Tibial nerve (tissue), 4 donors: ENCODE measurements around the gene CNIH3. TPM values are rescaled to one million over a fixed set of nuclear protein-coding genes. Genes with fewer than 3 reads are reported as not detected.

Experiments used
- DNase-seq, 2 donors: peaks; one replicate each; pipeline ENCODE4 v3.0.0-alpha.2; 2019; ENCODE audit warnings: low spot score in 2 of 2
- H3K27ac ChIP-seq, 4 donors: fragments of 200-600 bp; sonication (generic) in 3 of 4; one replicate each; pipeline ENCODE4 v1.5.1; 2017 to 2019; ENCODE audit warnings: mild to moderate bottlenecking in 1 of 4
- H3K27me3 ChIP-seq, 2 donors: fragments of 200-600 bp; sonication (generic) in 1 of 2; one replicate each; pipeline versions ENCODE4 v1.5.1 to v1.6.0; 2017 to 2019
- H3K36me3 ChIP-seq, 3 donors: fragments of 200-600 bp; sonication (generic); one replicate each; pipeline ENCODE4 v1.5.1; 2018 to 2019
- H3K4me1 ChIP-seq, 4 donors: fragments of 200-600 bp; sonication (generic) in 3 of 4; one replicate each; pipeline ENCODE4 v1.5.1; 2017 to 2019
- H3K4me3 ChIP-seq, 4 donors: fragments of 200-600 bp; sonication (generic) in 3 of 4; one replicate each; pipeline ENCODE4 v1.5.1; 2017 to 2019; ENCODE audit warnings: mild to moderate bottlenecking in 1 of 4, moderate library complexity in 1 of 4
- H3K9me3 ChIP-seq, 4 donors: fragments of 200-600 bp; sonication (generic) in 3 of 4; one replicate each; pipeline ENCODE4 v1.5.1; 2017 to 2019
- CTCF ChIP-seq, 5 experiments: fragments of 200-600 bp in 3 of 5; fragments of 450-650 bp in 2 of 5; sonication (generic) in 3 of 5; IDR thresholded peaks; one replicate each; pipeline ENCODE4 v1.5.1; 2016 to 2019; ENCODE audit warnings: antibody characterized with exemption in 5 of 5, mild to moderate bottlenecking in 3 of 5, moderate library complexity in 2 of 5
- EP300 ChIP-seq, 2 donors: sonication (generic); formaldehyde crosslinking; IDR thresholded peaks; one replicate each; pipeline ENCODE4 v1.6.1; 2017; ENCODE audit warnings: antibody characterized with exemption in 2 of 2, mild to moderate bottlenecking in 1 of 2
- POLR2A ChIP-seq, 2 donors: fragments of 450-650 bp; IDR thresholded peaks; one replicate each; pipeline ENCODE4 v1.6.1; 2017; ENCODE audit warnings: antibody characterized with exemption in 2 of 2, mild to moderate bottlenecking in 2 of 2, moderate library complexity in 2 of 2
- WGBS, 2 donors: methylation state at CpG; one replicate each; pipeline ENCODE4 v1.1.5; 2018; 5-methylcytosine and 5-hydroxymethylcytosine counted together
- total RNA-seq, 4 donors: library from RNA; depleted of rRNA; stranded (reverse); fragments of >200 nt; gene quantifications; one replicate each; pipeline ENCODE4 v1.1.0, GENCODE V29; 2016

Gene CNIH3
- total RNA-seq, 4 donors from 2014 or later, result 1.8 to 7.6 (median 4.7) TPM

- no peak for DNase-seq
- H3K27ac ChIP-seq, result no peak overlapping the region
- H3K27me3 ChIP-seq, result no peaks in the 10 kb centered on the region
- no peaks in the 10 kb centered on the region for H3K4me1 ChIP-seq
- WGBS, 2 donors, result 62 to 65% methylated on average over 5 of the region's 5 CpGs
- H3K9me3 ChIP-seq, result no peaks in the 10 kb centered on the region
- H3K4me3 ChIP-seq, result no peak overlapping the region
- TF ChIP-seq CTCF (IDR thresholded peaks at IDR 0.05), result no peak
- no peak for TF ChIP-seq POLR2A (IDR thresholded peaks at IDR 0.05)
- TF ChIP-seq EP300 (IDR thresholded peaks at IDR 0.05), result no peak
- H3K36me3 ChIP-seq, result no peaks in the 10 kb centered on the region
Measured at GRCh38 chr1:224635356-224635755, 19.2 kb downstream of the CNIH3 start.

DNA sequence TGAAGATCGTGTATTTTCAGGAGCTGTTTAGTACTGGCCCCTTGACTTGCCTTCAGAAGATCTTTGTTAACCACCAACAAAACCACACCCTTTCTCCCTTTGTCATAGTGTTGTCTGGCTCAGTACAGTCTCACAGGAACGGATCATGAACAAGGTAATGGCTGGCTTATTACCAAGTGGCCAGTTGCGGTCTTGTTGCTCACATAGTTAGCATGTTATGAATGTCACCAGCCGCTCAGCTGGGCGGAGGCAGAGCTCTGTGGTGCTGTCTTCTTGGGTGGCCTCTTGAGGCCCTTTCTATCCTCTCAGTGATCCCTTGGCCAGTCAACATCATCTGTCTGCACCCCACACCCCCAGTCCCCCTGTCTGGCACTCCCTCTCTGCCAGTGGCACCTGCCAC, 21.4 kb downstream of the CNIH3 start:
- H3K9me3 ChIP-seq, result no peaks in the 10 kb centered on the region
- H3K4me3 ChIP-seq, result no peak overlapping the region
- no peaks in the 10 kb centered on the region for H3K4me1 ChIP-seq
- H3K36me3 ChIP-seq, result no peaks in the 10 kb centered on the region
- H3K27ac ChIP-seq, result no peak overlapping the region
- 68 to 73% methylated on average over 5 of the region's 5 CpGs for WGBS, 2 donors
- no peaks in the 10 kb centered on the region for H3K27me3 ChIP-seq
- DNase-seq, result no peak
- TF ChIP-seq EP300 (IDR thresholded peaks at IDR 0.05) (no peak), CTCF (IDR thresholded peaks at IDR 0.05) (no peak), POLR2A (IDR thresholded peaks at IDR 0.05) (no peak)

DNA sequence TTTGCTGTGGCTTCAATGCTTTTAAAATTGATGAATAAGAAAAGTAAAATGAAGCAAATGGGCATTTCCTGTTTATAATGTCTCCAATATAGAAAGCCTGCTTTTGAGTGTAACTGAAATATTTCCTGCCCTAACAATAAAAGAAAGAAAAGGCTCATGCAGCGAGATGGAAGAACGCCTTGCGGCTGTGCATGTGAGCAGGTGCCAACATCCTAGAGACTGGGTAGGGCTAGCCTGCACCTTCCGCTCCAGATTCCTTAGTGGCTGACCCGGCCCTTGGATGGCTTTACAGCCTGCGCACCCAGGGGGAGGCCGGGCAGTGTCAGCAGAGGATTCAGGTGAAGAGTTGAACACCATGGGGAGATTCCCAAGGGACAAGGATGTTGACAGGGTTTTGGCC, 21.8 kb downstream of the CNIH3 start:
- WGBS, 2 donors, result 90 to 92% methylated on average over 7 of the region's 7 CpGs
- DNase-seq, result no peak
- Histone ChIP-seq H3K27ac (no peak overlapping the region), H3K4me3 (no peak overlapping the region), H3K36me3 (no peaks in the 10 kb centered on the region), H3K27me3 (no peaks in the 10 kb centered on the region), H3K9me3 (no peaks in the 10 kb centered on the region), H3K4me1 (no peaks in the 10 kb centered on the region)
- TF ChIP-seq EP300 (IDR thresholded peaks at IDR 0.05), result no peak
- TF ChIP-seq CTCF (IDR thresholded peaks at IDR 0.05), result no peak
- no peak for TF ChIP-seq POLR2A (IDR thresholded peaks at IDR 0.05)

DNA sequence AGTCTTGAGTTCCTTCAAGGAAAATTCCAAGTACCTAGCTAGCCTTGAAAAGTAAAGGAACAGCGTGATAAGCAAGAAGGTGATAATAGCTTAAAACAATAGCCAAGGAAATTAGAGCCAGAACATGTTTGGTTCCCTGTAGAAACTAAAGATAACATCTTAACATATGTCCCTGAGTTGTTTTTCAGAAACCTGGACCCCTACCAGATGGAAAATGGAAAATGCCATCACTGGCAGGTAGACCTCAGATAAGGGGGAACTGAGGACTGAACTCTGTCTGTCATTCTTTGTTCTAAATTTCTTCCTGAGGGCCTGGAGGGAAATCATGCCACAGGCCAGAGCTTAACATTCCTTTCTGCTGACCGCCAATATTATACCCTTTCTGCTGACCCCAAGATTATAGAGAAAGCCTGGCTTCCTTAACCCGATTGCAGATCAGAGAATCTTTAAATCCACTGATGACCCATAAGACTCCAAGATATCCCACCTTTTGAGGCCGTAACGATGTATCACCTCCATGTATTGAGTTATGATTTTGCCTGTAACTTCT, 23.4 kb downstream of the CNIH3 start:
- Histone ChIP-seq H3K4me1 (no peaks in the 10 kb centered on the region), H3K4me3 (no peak overlapping the region), H3K36me3 (no peaks in the 10 kb centered on the region), H3K9me3 (no peaks in the 10 kb centered on the region), H3K27me3 (no peaks in the 10 kb centered on the region), H3K27ac (no peak overlapping the region)
- no peak for TF ChIP-seq EP300 (IDR thresholded peaks at IDR 0.05)
- no peak for TF ChIP-seq CTCF (IDR thresholded peaks at IDR 0.05)
- no peak for TF ChIP-seq POLR2A (IDR thresholded peaks at IDR 0.05)
- no peak for DNase-seq
- 84 to 88% methylated on average over 5 of the region's 5 CpGs for WGBS, 2 donors

- no peak for DNase-seq
- no peak overlapping the region for H3K27ac ChIP-seq
- no peaks in the 10 kb centered on the region for H3K4me1 ChIP-seq
- H3K9me3 ChIP-seq, result no peaks in the 10 kb centered on the region
- H3K4me3 ChIP-seq, result no peak overlapping the region
- H3K27me3 ChIP-seq, result no peaks in the 10 kb centered on the region
- no peaks in the 10 kb centered on the region for H3K36me3 ChIP-seq
- TF ChIP-seq EP300 (IDR thresholded peaks at IDR 0.05) (no peak), CTCF (IDR thresholded peaks at IDR 0.05) (no peak), POLR2A (IDR thresholded peaks at IDR 0.05) (no peak)
- 77 to 78% methylated on average over 6 of the region's 6 CpGs for WGBS, 2 donors
Measured at GRCh38 chr1:224640018-224640417, 23.9 kb downstream of the CNIH3 start.
